Right lobe of liver (tissue), 6 donors: ENCODE measurements around the gene PCDHGA6. TPM values are rescaled to one million over a fixed set of nuclear protein-coding genes. Genes with fewer than 3 reads are reported as not detected.
A peak's percentile ranks its signal among the peaks of the same experiment; 100 is the strongest.
"Not testable (repeated sequence)": the region's sequence is repeated elsewhere in the genome, so short reads cannot be mapped to it uniquely, and the experiment has no call there.

ENCODE experiments used
- ATAC-seq, 4 donors: fragments of 200-7000 bp; cut with Tn5 transposase; one replicate each; pipeline ENCODE4 v1.9.1; 2020; ENCODE audit warnings: mild to moderate bottlenecking in 4 of 4, moderate library complexity in 4 of 4
- DNase-seq, 3 donors: peaks; one replicate each; pipeline ENCODE4 v3.0.0-alpha.2; 2020
- H3K27ac ChIP-seq, 3 donors: fragments of 200-600 bp; one replicate each; pipeline ENCODE4 v1.8.0; 2022
- H3K27me3 ChIP-seq, 2 donors: fragments of 200-600 bp; one replicate each; pipeline ENCODE4 v1.8.0; 2022
- H3K36me3 ChIP-seq, 4 donors: fragments of 200-600 bp; sonication (generic) in 1 of 4; one replicate each; pipeline versions ENCODE4 v1.5.1 to v1.8.0; 2017 to 2022; ENCODE audit warnings: control low read depth in 1 of 4
- H3K4me1 ChIP-seq, 4 donors: fragments of 200-600 bp; sonication (generic) in 1 of 4; one replicate each; pipeline versions ENCODE4 v1.5.1 to v1.8.0; 2017 to 2022; ENCODE audit warnings: control low read depth in 1 of 4
- H3K4me3 ChIP-seq, 3 donors: fragments of 200-600 bp; one replicate each; pipeline ENCODE4 v1.8.0; 2022
- H3K9me3 ChIP-seq, 4 donors: fragments of 200-600 bp; sonication (generic) in 1 of 4; one replicate each; pipeline versions ENCODE4 v1.5.1 to v1.8.0; 2017 to 2022; ENCODE audit warnings: control low read depth in 1 of 4
- CTCF ChIP-seq, 4 donors: fragments of 200-600 bp in 3 of 4; fragments of 450-650 bp in 1 of 4; IDR thresholded peaks; one replicate each; pipeline versions ENCODE4 v1.5.1 to v1.8.0; 2016 to 2022; ENCODE audit warnings: antibody characterized with exemption in 4 of 4, mild to moderate bottlenecking in 2 of 4
- POLR2A ChIP-seq: fragments of 450-650 bp; IDR thresholded peaks from one replicate; pipeline ENCODE4 v1.6.1; 2017; ENCODE audit warnings: antibody characterized with exemption, mild to moderate bottlenecking
- WGBS: methylation state at CpG from one replicate; pipeline ENCODE4 v1.1.6; 2018; ENCODE audit warnings: low coverage, low lambda C conversion rate; ENCODE audit not compliant: insufficient coverage; ENCODE audit errors: missing lambda C conversion rate; 5-methylcytosine and 5-hydroxymethylcytosine counted together
- intact Hi-C, 2 donors: fragments of 100-400 bp; cut with DNase I; formaldehyde crosslinking; loops; one replicate each; pipeline versions ENCODE4 v1.11.2 to v1.14.1; 2022
- total RNA-seq, 6 experiments: library from RNA; depleted of rRNA in 2 of 6; stranded (reverse); fragments of >200 nt in 2 of 6; fragmentation: NEBNext Ultra II Directional in 3 of 6; extraction: Animal tissue kit (Norgen Biotek cat#: 25700) in 3 of 6; gene quantifications; one replicate each; pipeline versions ENCODE4 v1.1.0 to v1.2.4, GENCODE V29; 2016 to 2023
- donor health status: DM: no; HTN: yes; CAD: no.
- donor health status: DM: no; HTN: no; CAD: no.
- donor health status: DM: no; HTN: no; CAD: no.
- donor health status: DM: no; HTN: yes; CAD: no.
- donor health status: DM: no; HTN: yes; CAD: no.

The PCDHGA6 gene
- total RNA-seq, 6 experiments from 2014 or later, result 0.56 to 1.3 (median 0.89) TPM

- TF ChIP-seq CTCF (IDR thresholded peaks at IDR 0.05), result peak; percentile 51 to 62 (median 53)
- intact Hi-C loops, result loop anchor here in 1 of 2 donors (10.0 kb wide), 1 partner anchor 147 kb away; no protein-coding TSS in a partner anchor
- DNase-seq, result peak; percentile 58 to 68 (median 66)
- not testable (repeated sequence) for H3K36me3 ChIP-seq, H3K27me3 ChIP-seq, H3K27ac ChIP-seq, H3K4me1 ChIP-seq
- Histone ChIP-seq H3K9me3 (peaks cover 0 to 15% (median 5%) of the 10 kb centered on the region in 4 donors), H3K4me3 (peak within 1 kb of the TSS; percentile 14 to 44 (median 25))
- peak; percentile 92 to 98 (median 96) for ATAC-seq
- 9% methylated on average over 24 of the region's 51 CpGs for WGBS
Observed at GRCh38 chr5:141407790-141408505, 34.3 kb downstream of the PCDHGA6 start, which contains the start of gene PCDHGB6. Gene PCDHGB6 (plus strand): TSS chr5:141408021. CDS start chr5:141408203, 182 bp downstream.

- TF ChIP-seq CTCF (IDR thresholded peaks at IDR 0.05) (no peak), POLR2A (no peak)
- Histone ChIP-seq H3K4me1 (no peaks in the 10 kb centered on the region), H3K27me3 (no peaks in the 10 kb centered on the region), H3K36me3 (no peaks in the 10 kb centered on the region), H3K4me3 (no peak overlapping the region), H3K9me3 (peaks cover 0 to 6% (median 5%) of the 10 kb centered on the region in 4 donors), H3K27ac (no peak overlapping the region)
- DNase-seq (peak in 1 of 3 donors; percentile 32), ATAC-seq (no peak)
- intact Hi-C loops, result loop anchor here (10.0 kb wide), 2 partner anchors 145 to 165 kb away; partner anchors contain the start of gene PCDHB15 (in 1 of the 2)
- 33% methylated on average over 11 of the region's 64 CpGs for WGBS
Observed at GRCh38 chr5:141409598-141410306, 36.1 kb downstream of the PCDHGA6 start.

- Histone ChIP-seq H3K27ac (no peak overlapping the region), H3K4me1 (no peaks in the 10 kb centered on the region), H3K4me3 (no peak overlapping the region), H3K27me3 (no peaks in the 10 kb centered on the region), H3K9me3 (peaks cover 0 to 15% (median 5%) of the 10 kb centered on the region in 4 donors), H3K36me3 (no peaks in the 10 kb centered on the region)
- intact Hi-C loops, result loop anchor here in 1 of 2 donors (10.0 kb wide), 1 partner anchor 167 kb away; the partner anchor contains the start of gene PCDHB15
- no peak for ATAC-seq
- no peak for TF ChIP-seq CTCF (IDR thresholded peaks at IDR 0.05)
- TF ChIP-seq POLR2A, result no peak
- DNase-seq, result no peak
- 70% methylated on average over 3 of the region's 3 CpGs for WGBS
Observed at GRCh38 chr5:141411575-141411974, 37.9 kb downstream of the PCDHGA6 start.

- DNase-seq (peak in 2 of 3 donors; percentile 62 to 70), ATAC-seq (peak; percentile 79 to 86 (median 85))
- TF ChIP-seq CTCF (IDR thresholded peaks at IDR 0.05) (peak; percentile 46 to 62 (median 52)), POLR2A (no peak)
- Histone ChIP-seq H3K4me1 (no peaks in the 10 kb centered on the region), H3K4me3 (peak within 1 kb of the TSS; percentile 26 to 56 (median 45)), H3K27me3 (no peaks in the 10 kb centered on the region), H3K27ac (peak within 1 kb of the TSS in 2 of 3 donors; percentile 4 to 30), H3K36me3 (no peaks in the 10 kb centered on the region), H3K9me3 (peaks cover 0 to 16% (median 5%) of the 10 kb centered on the region in 4 donors)
- WGBS, result 9% methylated on average over 26 of the region's 31 CpGs
- intact Hi-C loops, result loop anchor here in 1 of 2 donors (10.0 kb wide), 1 partner anchor 168 kb away; the partner anchor contains the start of gene PCDHB15
Observed at GRCh38 chr5:141412854-141413539, 39.3 kb downstream of the PCDHGA6 start, which contains the start of gene PCDHGA10. Gene PCDHGA10 (plus strand): TSS chr5:141412987. CDS start chr5:141413176, 189 bp downstream.
